Lung (tissue), 12 donors: ENCODE results near the gene CNTNAP2. TPM values are rescaled to one million over a fixed set of nuclear protein-coding genes. Genes with fewer than 3 reads are reported as not detected.
A peak's percentile ranks its signal among the peaks of the same experiment; 100 is the strongest.

Source experiments
- ATAC-seq: fragments of 200-7000 bp; cut with Tn5 transposase; one replicate; pipeline ENCODE4 v1.9.1; 2020; ENCODE audit warnings: moderate number of reproducible peaks; ENCODE audit not compliant: insufficient read depth, low FRiP score
- DNase-seq, 3 donors: peaks; one replicate each; pipeline ENCODE4 v3.0.0-alpha.2; 2013 to 2017
- H3K27ac ChIP-seq, 2 donors: one replicate each; pipeline ENCODE4 v1.5.1; 2013; ENCODE audit warnings: mild to moderate bottlenecking in 2 of 2, moderate library complexity in 2 of 2, control low read depth in 1 of 2, inconsistent platforms in 1 of 2, low read depth in 1 of 2, low read length in 1 of 2
- H3K27me3 ChIP-seq, 3 donors: one replicate each; pipeline ENCODE4 v1.5.1; 2013; ENCODE audit warnings: low read length in 2 of 3; ENCODE audit not compliant: control insufficient read depth in 3 of 3, insufficient read depth in 3 of 3
- H3K36me3 ChIP-seq, 4 donors: one replicate each; pipeline ENCODE4 v1.5.1; 2013; ENCODE audit warnings: low read length in 4 of 4, mild to moderate bottlenecking in 1 of 4, moderate library complexity in 1 of 4; ENCODE audit not compliant: control insufficient read depth in 4 of 4, insufficient read depth in 4 of 4
- H3K4me1 ChIP-seq, 5 donors: one replicate each; pipeline ENCODE4 v1.5.1; 2013; ENCODE audit warnings: low read length in 5 of 5, mild to moderate bottlenecking in 2 of 5, moderate library complexity in 1 of 5; ENCODE audit not compliant: control insufficient read depth in 5 of 5, insufficient read depth in 5 of 5
- H3K4me3 ChIP-seq: one replicate; pipeline ENCODE4 v1.5.1; 2013; ENCODE audit warnings: mild to moderate bottlenecking, control low read depth, moderate library complexity
- H3K9ac ChIP-seq, 2 donors: one replicate each; pipeline ENCODE4 v1.5.1; 2013; ENCODE audit warnings: low read length in 2 of 2, control low read depth in 1 of 2; ENCODE audit not compliant: insufficient read depth in 1 of 2
- H3K9me3 ChIP-seq, 4 donors: one replicate each; pipeline ENCODE4 v1.5.1; 2013; ENCODE audit warnings: low read length in 3 of 4, mild to moderate bottlenecking in 1 of 4, moderate library complexity in 1 of 4; ENCODE audit not compliant: control insufficient read depth in 4 of 4, insufficient read depth in 3 of 4
- CTCF ChIP-seq: IDR thresholded peaks from 2 replicates; pipeline ENCODE4 v1.5.1; 2012; ENCODE audit warnings: mild to moderate bottlenecking; ENCODE audit errors: control extremely low read depth, extremely low read depth
- WGBS, 2 donors: extraction: QIAGEN DNeasy Blood & Tissue Kit; methylation state at CpG; one replicate each; pipeline ENCODE4 v1.1.7; 2013; 5-methylcytosine and 5-hydroxymethylcytosine counted together
- polyA plus RNA-seq, 2 donors: library from polyadenylated mRNA; stranded (reverse); fragments of 200-250 nt; gene quantifications; one replicate each; pipeline ENCODE4 v1.2.1, GENCODE V29; 2013
- total RNA-seq, 2 donors: library from RNA; depleted of rRNA in 1 of 2; stranded (reverse); fragments of >200 nt in 1 of 2; gene quantifications; one replicate each; pipeline ENCODE4 v1.2.1, GENCODE V29; 2014 to 2021
- donor health status: control.
- donor health status: control.
- donor health status: Bipolar disorder and iron deficiency.
- donor health status: healthy.
- donor health status: DM: yes; HTN: yes; CAD: no.

Gene CNTNAP2
- total and polyA plus RNA-seq, 4 donors: 0.18 to 45.3 (median 0.52) TPM

- no peak for ATAC-seq
- no peak overlapping the region for H3K4me3 ChIP-seq
- 87 to 91% methylated on average over 6 of the region's 6 CpGs for WGBS, 2 donors
Observed at GRCh38 chr7:147535701-147536111, 1419.1 kb downstream of the CNTNAP2 start.

GRCh38 chr7:147539685-147540084, 1423.1 kb downstream of the CNTNAP2 start:
- ATAC-seq: no peak
- TF ChIP-seq CTCF: no peak
- H3K36me3 ChIP-seq: no peaks in the 10 kb centered on the region
- H3K27me3 ChIP-seq: no peaks in the 10 kb centered on the region
- H3K9me3 ChIP-seq: no peaks in the 10 kb centered on the region
- no peaks in the 10 kb centered on the region for H3K4me1 ChIP-seq
- H3K9ac ChIP-seq: no peak overlapping the region
- DNase-seq: no peak
- H3K27ac ChIP-seq: no peak overlapping the region
- no peak overlapping the region for H3K4me3 ChIP-seq
- WGBS, 2 donors: 37 to 57% methylated on average over 2 of the region's 2 CpGs

More at GRCh38 chr7:147535701-147536111, 1419.1 kb downstream of the CNTNAP2 start:
- Histone ChIP-seq H3K27me3 (no peaks in the 10 kb centered on the region), H3K4me1 (no peaks in the 10 kb centered on the region), H3K9me3 (no peaks in the 10 kb centered on the region), H3K9ac (no peak overlapping the region), H3K27ac (no peak overlapping the region), H3K36me3 (no peaks in the 10 kb centered on the region)
- DNase-seq: no peak
- TF ChIP-seq CTCF: no peak

- WGBS, 2 donors: 91% methylated on average over 6 of the region's 6 CpGs
- H3K27ac ChIP-seq: no peak overlapping the region
- DNase-seq (no peak), ATAC-seq (no peak)
- no peaks in the 10 kb centered on the region for H3K9me3 ChIP-seq
- no peak for TF ChIP-seq CTCF
- H3K4me3 ChIP-seq: no peak overlapping the region
- H3K4me1 ChIP-seq: no peaks in the 10 kb centered on the region
- no peak overlapping the region for H3K9ac ChIP-seq
- no peaks in the 10 kb centered on the region for H3K36me3 ChIP-seq
- H3K27me3 ChIP-seq: no peaks in the 10 kb centered on the region
Observed at GRCh38 chr7:147540743-147541142, 1424.1 kb downstream of the CNTNAP2 start.

- no peak overlapping the region for H3K27ac ChIP-seq
- H3K27me3 ChIP-seq: no peaks in the 10 kb centered on the region
- no peak for TF ChIP-seq CTCF
- H3K9ac ChIP-seq: no peak overlapping the region
- H3K9me3 ChIP-seq: no peaks in the 10 kb centered on the region
- H3K4me1 ChIP-seq: no peaks in the 10 kb centered on the region
- no peak for ATAC-seq
- 81 to 88% methylated on average over 4 of the region's 4 CpGs for WGBS, 2 donors
- peak in 1 of 3 donors; percentile 12 for DNase-seq
- H3K4me3 ChIP-seq: no peak overlapping the region
- H3K36me3 ChIP-seq: no peaks in the 10 kb centered on the region
Observed at GRCh38 chr7:147541261-147541660, 1424.7 kb downstream of the CNTNAP2 start.
